Panc1 (cell line): Measurements from ENCODE around the gene USH2A. TPM values are rescaled to one million over a fixed set of nuclear protein-coding genes. Genes with fewer than 3 reads are reported as not detected.

Experiments used
- ATAC-seq: fragments of 200-7000 bp; cut with Tn5 transposase; 2 replicates; pipeline ENCODE4 v1.9.1; 2020; ENCODE audit warnings: mild to moderate bottlenecking, moderate library complexity
- BruUV-seq: library from RNA; stranded (reverse); fragments of 400-500 nt; replicated peaks from 2 replicates; lab custom pipeline; 2021; lab: Mats Ljungman, UMichigan
- CTCF ChIA-PET: fragments of 300-600 bp; sonication (Branson Sonifier 250); formaldehyde crosslinking; loops from one replicate; lab custom pipeline; 2022; ENCODE audit warnings: antibody characterized with exemption; lab: Charles Lee
- POLR2A ChIA-PET: fragments of 300-600 bp; sonication (Branson Sonifier 250); formaldehyde crosslinking; loops from one replicate; lab custom pipeline; 2022; ENCODE audit warnings: antibody characterized with exemption; lab: Charles Lee
- DNase-seq: peaks from one replicate; pipeline ENCODE4 v3.0.0-alpha.2; 2010; ENCODE audit warnings: low read depth, low spot score
- H3K27ac ChIP-seq: 2 replicates; pipeline ENCODE4 v1.5.1; 2011; ENCODE audit warnings: mild to moderate bottlenecking, low read length, inconsistent platforms
- H3K27me3 ChIP-seq: fragments of 200-500 bp; sonication (Bioruptor generic); 2 replicates; pipeline ENCODE4 v1.6.0; 2014; ENCODE audit warnings: low read length, inconsistent platforms; ENCODE audit not compliant: control insufficient read depth, insufficient read depth
- H3K36me3 ChIP-seq: fragments of 200-500 bp; sonication (Bioruptor generic); 2 replicates; pipeline ENCODE4 v1.5.1; 2014; ENCODE audit warnings: inconsistent platforms, mild to moderate bottlenecking, low read length, moderate library complexity; ENCODE audit not compliant: control insufficient read depth, insufficient read depth
- H3K4me1 ChIP-seq: 2 replicates; pipeline ENCODE4 v1.5.1; 2011; ENCODE audit warnings: inconsistent platforms, mild to moderate bottlenecking, low read length, moderate library complexity; ENCODE audit not compliant: control insufficient read depth, insufficient read depth
- H3K4me3 ChIP-seq, 2 experiments: 2 replicates each; pipeline ENCODE4 v1.5.1; 2011 to 2012; ENCODE audit warnings: low read depth in 2 of 2, low read length in 2 of 2, mild to moderate bottlenecking in 2 of 2, inconsistent platforms in 1 of 2, moderate library complexity in 1 of 2
- H3K9me3 ChIP-seq: fragments of 200-500 bp; sonication (Bioruptor generic); 2 replicates; pipeline ENCODE4 v1.5.1; 2014; ENCODE audit warnings: low read depth, mild to moderate bottlenecking, inconsistent platforms, low read length, moderate library complexity; ENCODE audit not compliant: control insufficient read depth, insufficient read depth
- CTCF ChIP-seq: fragments of 450-650 bp; IDR thresholded peaks from 2 replicates; pipeline ENCODE4 v1.5.1; 2017; ENCODE audit warnings: mild to moderate bottlenecking
- POLR2AphosphoS5 ChIP-seq: IDR thresholded peaks from 2 replicates; pipeline ENCODE4 v1.6.1; 2012; ENCODE audit warnings: mild to moderate bottlenecking, low read depth, low read length, moderate library complexity
- REST ChIP-seq, 2 experiments: IDR thresholded peaks; 2 replicates each; pipeline ENCODE4 v1.6.1; 2011 to 2012; ENCODE audit warnings: low read depth in 2 of 2, control low read depth in 1 of 2, low read length in 1 of 2, mild to moderate bottlenecking in 1 of 2, moderate library complexity in 1 of 2; ENCODE audit not compliant: insufficient read depth in 1 of 2
- SIN3A ChIP-seq: IDR thresholded peaks from 2 replicates; pipeline ENCODE4 v1.6.1; 2012; ENCODE audit warnings: low read depth, mild to moderate bottlenecking, low read length, moderate library complexity, borderline replicate concordance; ENCODE audit not compliant: insufficient read depth
- TCF7L2 ChIP-seq: IDR thresholded peaks from 2 replicates; pipeline ENCODE4 v1.6.1; 2011; ENCODE audit warnings: mild to moderate bottlenecking, low read depth, low read length, inconsistent platforms
- in situ Hi-C: cut with HindIII; loops from 2 replicates; pipeline ENCODE4 v1.10.0; 2016; ENCODE audit warnings: low sequenced_read_pairs, low pct_unique_long_range_greater_than_20kb
- intact Hi-C: fragments of 100-400 bp; cut with micrococcal nuclease; formaldehyde crosslinking; loops from one replicate; pipeline ENCODE4 v1.10.0; 2022; ENCODE audit not compliant: unreplicated experiment
- total RNA-seq: library from RNA; stranded (reverse); gene quantifications from one replicate; pipeline ENCODE4 v1.2.1, GENCODE V29; 2021; ENCODE audit not compliant: unreplicated experiment

The USH2A gene
- total RNA-seq, 1 experiment from 2014 or later, result not detected

- POLR2A ChIA-PET, result no interaction called here
- no peaks in the 10 kb centered on the region for H3K36me3 ChIP-seq
- H3K9me3 ChIP-seq, result no peaks in the 10 kb centered on the region
- CTCF ChIA-PET, result no interaction called here
- H3K4me3 ChIP-seq, result no peak overlapping the region
- in situ Hi-C loops (no loop called here), intact Hi-C loops (no loop called here)
- DNase-seq (no peak), ATAC-seq (no peak)
- TF ChIP-seq TCF7L2, result no peak
- TF ChIP-seq REST (IDR thresholded peaks at IDR 0.05; ENCODE audit: insufficient read depth in 1 of 2, low read depth in 2 of 2, low read length in 1 of 2), result no peak
- TF ChIP-seq POLR2AphosphoS5, result no peak
- TF ChIP-seq CTCF, result no peak
- no peak for TF ChIP-seq SIN3A
- H3K27me3 ChIP-seq, result no peaks in the 10 kb centered on the region
- no peak overlapping the region for H3K27ac ChIP-seq
- BruUV-seq, result no TSS peak
- no peaks in the 10 kb centered on the region for H3K4me1 ChIP-seq
Measured at GRCh38 chr1:216416488-216416887, 6.8 kb downstream of the USH2A start.

- no peak overlapping the region for H3K4me3 ChIP-seq
- CTCF ChIA-PET, result no interaction called here
Measured at GRCh38 chr1:216410026-216410425, 13.2 kb downstream of the USH2A start.

More at GRCh38 chr1:216410026-216410425, 13.2 kb downstream of the USH2A start:
- POLR2A ChIA-PET, result no interaction called here
- BruUV-seq, result no TSS peak
- no peaks in the 10 kb centered on the region for H3K36me3 ChIP-seq
- no peaks in the 10 kb centered on the region for H3K9me3 ChIP-seq
- no peak for DNase-seq
- no peak for ATAC-seq
- TF ChIP-seq SIN3A (no peak), REST (IDR thresholded peaks at IDR 0.05; ENCODE audit: insufficient read depth in 1 of 2, low read depth in 2 of 2, low read length in 1 of 2) (no peak), POLR2AphosphoS5 (no peak), TCF7L2 (no peak), CTCF (no peak)
- H3K27me3 ChIP-seq, result no peaks in the 10 kb centered on the region
- intact Hi-C loops, result no loop called here
- no peaks in the 10 kb centered on the region for H3K4me1 ChIP-seq
- in situ Hi-C loops, result no loop called here
- H3K27ac ChIP-seq, result no peak overlapping the region
